A375 (cell line): ENCODE data around the gene ROBO2. TPM values are rescaled to one million over a fixed set of nuclear protein-coding genes. Genes with fewer than 3 reads are reported as not detected.

ENCODE experiments used
- small RNA-seq: library from RNA; depleted of rRNA; stranded (forward); fragments of <200 nt; gene quantifications from one replicate; pipeline ENCODE3, GENCODE V24; 2014
- total RNA-seq: library from RNA; depleted of rRNA; stranded (reverse); fragments of >200 nt; shearing (Covaris generic); gene quantifications from 2 replicates; pipeline ENCODE4 v1.2.3, GENCODE V29; 2014; rRNA removed

Gene ROBO2, protein sequence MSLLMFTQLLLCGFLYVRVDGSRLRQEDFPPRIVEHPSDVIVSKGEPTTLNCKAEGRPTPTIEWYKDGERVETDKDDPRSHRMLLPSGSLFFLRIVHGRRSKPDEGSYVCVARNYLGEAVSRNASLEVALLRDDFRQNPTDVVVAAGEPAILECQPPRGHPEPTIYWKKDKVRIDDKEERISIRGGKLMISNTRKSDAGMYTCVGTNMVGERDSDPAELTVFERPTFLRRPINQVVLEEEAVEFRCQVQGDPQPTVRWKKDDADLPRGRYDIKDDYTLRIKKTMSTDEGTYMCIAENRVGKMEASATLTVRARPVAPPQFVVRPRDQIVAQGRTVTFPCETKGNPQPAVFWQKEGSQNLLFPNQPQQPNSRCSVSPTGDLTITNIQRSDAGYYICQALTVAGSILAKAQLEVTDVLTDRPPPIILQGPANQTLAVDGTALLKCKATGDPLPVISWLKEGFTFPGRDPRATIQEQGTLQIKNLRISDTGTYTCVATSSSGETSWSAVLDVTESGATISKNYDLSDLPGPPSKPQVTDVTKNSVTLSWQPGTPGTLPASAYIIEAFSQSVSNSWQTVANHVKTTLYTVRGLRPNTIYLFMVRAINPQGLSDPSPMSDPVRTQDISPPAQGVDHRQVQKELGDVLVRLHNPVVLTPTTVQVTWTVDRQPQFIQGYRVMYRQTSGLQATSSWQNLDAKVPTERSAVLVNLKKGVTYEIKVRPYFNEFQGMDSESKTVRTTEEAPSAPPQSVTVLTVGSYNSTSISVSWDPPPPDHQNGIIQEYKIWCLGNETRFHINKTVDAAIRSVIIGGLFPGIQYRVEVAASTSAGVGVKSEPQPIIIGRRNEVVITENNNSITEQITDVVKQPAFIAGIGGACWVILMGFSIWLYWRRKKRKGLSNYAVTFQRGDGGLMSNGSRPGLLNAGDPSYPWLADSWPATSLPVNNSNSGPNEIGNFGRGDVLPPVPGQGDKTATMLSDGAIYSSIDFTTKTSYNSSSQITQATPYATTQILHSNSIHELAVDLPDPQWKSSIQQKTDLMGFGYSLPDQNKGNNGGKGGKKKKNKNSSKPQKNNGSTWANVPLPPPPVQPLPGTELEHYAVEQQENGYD (N-terminal part only)
- total RNA-seq = 1.4 and 2.7 TPM in 2 replicates

DNA sequence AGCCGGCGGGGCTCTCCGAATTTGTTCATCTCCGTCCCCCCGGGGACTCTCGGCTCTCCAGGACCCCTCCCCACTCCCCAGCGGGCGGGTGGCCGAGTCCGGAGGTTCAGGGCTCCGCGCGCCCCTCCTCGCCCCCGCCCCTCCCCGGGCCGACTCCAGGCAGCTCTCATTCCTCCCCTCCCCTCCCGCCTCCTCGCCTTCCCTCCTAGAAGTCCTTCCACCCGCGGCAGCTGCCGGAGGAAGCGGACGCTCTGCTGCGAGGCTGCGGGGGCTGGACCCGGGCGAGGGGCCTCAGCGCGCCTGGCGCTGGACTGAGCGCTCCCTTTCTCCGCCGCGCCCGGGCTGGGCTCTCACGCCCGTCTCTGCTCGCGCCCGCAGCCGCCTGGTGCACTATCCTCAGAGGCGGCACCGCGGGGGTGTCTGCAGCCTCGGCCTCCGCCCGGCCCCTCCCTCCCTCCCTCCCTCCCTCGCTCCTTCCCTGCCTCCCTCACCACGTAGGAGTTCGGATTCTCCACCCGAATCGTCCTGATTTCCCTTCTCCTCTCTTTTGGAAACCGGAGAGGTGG, at the start of gene ROBO2:
Gene ROBO2, plus strand, starts transcription at position 494 of the 566 bp plus-strand sequence. CDS start 687 bp downstream, outside the sequence.

Small RNAs within 50 kb of the gene (small RNA-seq; reads per million reads assigned to genes)
- gene RNU6-386P = not detected
